Calu3 (cell line): ENCODE results near the gene PCDHB10. TPM values are rescaled to one million over a fixed set of nuclear protein-coding genes. Genes with fewer than 3 reads are reported as not detected.
"Not testable (repeated sequence)": the region's sequence is repeated elsewhere in the genome, so short reads cannot be mapped to it uniquely, and the experiment has no call there.

Experiments used
- BruUV-seq: library from RNA; stranded (reverse); fragments of 400-500 nt; replicated peaks from 2 replicates; lab custom pipeline; 2021; lab: Mats Ljungman, UMichigan
- CTCF ChIA-PET: fragments of 300-600 bp; sonication (Branson Sonifier 250); formaldehyde crosslinking; loops from one replicate; lab custom pipeline; 2022; ENCODE audit warnings: antibody characterized with exemption; lab: Charles Lee
- DNase-seq: peaks from one replicate; pipeline ENCODE4 v3.0.0; 2022
- H3K27ac Mint-ChIP-seq: one replicate; pipeline ENCODE4 v1.8.0; 2022; ENCODE audit warnings: mixed read lengths; ENCODE audit not compliant: unreplicated experiment
- H3K27me3 Mint-ChIP-seq: one replicate; pipeline ENCODE4 v1.8.0; 2022; ENCODE audit warnings: mixed read lengths; ENCODE audit not compliant: unreplicated experiment
- H3K36me3 Mint-ChIP-seq: one replicate; pipeline ENCODE4 v1.8.0; 2022; ENCODE audit warnings: mild to moderate bottlenecking, moderate library complexity, mixed read lengths; ENCODE audit not compliant: insufficient read depth, unreplicated experiment
- H3K4me1 Mint-ChIP-seq: one replicate; pipeline ENCODE4 v1.8.0; 2022; ENCODE audit warnings: mild to moderate bottlenecking, low read depth, mixed read lengths; ENCODE audit not compliant: unreplicated experiment
- H3K4me3 Mint-ChIP-seq: one replicate; pipeline ENCODE4 v1.8.0; 2022; ENCODE audit warnings: mild to moderate bottlenecking, low read depth, moderate library complexity, mixed read lengths; ENCODE audit not compliant: unreplicated experiment
- H3K9me3 Mint-ChIP-seq: one replicate; pipeline ENCODE4 v1.8.0; 2022; ENCODE audit warnings: low read depth, mixed read lengths; ENCODE audit not compliant: unreplicated experiment
- CTCF ChIP-seq: fragments of 200-600 bp; IDR thresholded peaks from one replicate; pipeline ENCODE4 v1.8.0; 2022; ENCODE audit warnings: antibody characterized with exemption; ENCODE audit not compliant: unreplicated experiment
- intact Hi-C: fragments of 100-400 bp; cut with micrococcal nuclease; formaldehyde crosslinking; loops from one replicate; pipeline ENCODE4 v1.10.0; 2022; ENCODE audit not compliant: unreplicated experiment
- total RNA-seq: library from RNA; stranded (reverse); gene quantifications from 2 replicates; pipeline ENCODE4 v1.2.3, GENCODE V29; 2022

PCDHB10 gene
- total RNA-seq, 1 experiment from 2014 or later = 1.0 TPM

- H3K9me3 Mint-ChIP-seq = peaks cover 20% of the 10 kb centered on the region
- H3K36me3 Mint-ChIP-seq, H3K27me3 Mint-ChIP-seq, H3K4me3 Mint-ChIP-seq, CTCF ChIA-PET, H3K4me1 Mint-ChIP-seq, intact Hi-C loops, H3K27ac Mint-ChIP-seq, BruUV-seq, DNase-seq: not testable (repeated sequence)
These were observed 22.4 kb downstream of the PCDHB10 start for GRCh38 chr5:141214583-141214982.

GRCh38 chr5:141215504-141215903 lies 23.4 kb downstream of the PCDHB10 start:
- not testable (repeated sequence) for BruUV-seq
- H3K9me3 Mint-ChIP-seq = peaks cover 27% of the 10 kb centered on the region

GRCh38 chr5:141216035-141216434 lies 23.9 kb downstream of the PCDHB10 start:
- H3K27me3 Mint-ChIP-seq, intact Hi-C loops, H3K27ac Mint-ChIP-seq, DNase-seq, CTCF ChIA-PET, H3K4me3 Mint-ChIP-seq, H3K36me3 Mint-ChIP-seq, H3K4me1 Mint-ChIP-seq, BruUV-seq: not testable (repeated sequence)
- H3K9me3 Mint-ChIP-seq = peaks cover 24% of the 10 kb centered on the region

More at GRCh38 chr5:141215504-141215903, 23.4 kb downstream of the PCDHB10 start:
- H3K36me3 Mint-ChIP-seq, H3K27ac Mint-ChIP-seq, H3K27me3 Mint-ChIP-seq, DNase-seq, H3K4me1 Mint-ChIP-seq, H3K4me3 Mint-ChIP-seq, CTCF ChIA-PET, intact Hi-C loops: not testable (repeated sequence)

- Mint-ChIP-seq H3K36me3 (peaks cover 7% of the 10 kb centered on the region), H3K27me3 (no peaks in the 10 kb centered on the region), H3K4me1 (no peaks in the 10 kb centered on the region), H3K27ac (peak within 1 kb of the TSS; percentile 60), H3K4me3 (peak within 1 kb of the TSS; percentile 75), H3K9me3 (peaks cover 13% of the 10 kb centered on the region)
- intact Hi-C loops = loop anchor here (1.0 to 2.0 kb wide), 4 partner anchors 180 to 341 kb away; partner anchors contain the start of gene PCDHGA9
- TSS peak; percentile 85 for BruUV-seq
- DNase-seq = peak; percentile 66
- TF ChIP-seq CTCF = peak; percentile 63
- CTCF ChIA-PET = interaction anchor here (0.6 to 1.8 kb wide), 23 partner anchors 36 to 396 kb away, joined by 3 to 43 read pairs (median 5); partner anchors contain the start of genes DIAPH1, PCDHB9, PCDHGA9 and PCDHGB3
These were observed 31.1 kb downstream of the PCDHB10 start, which contains the start of gene PCDHB14 for GRCh38 chr5:141223112-141223783. TSS of gene PCDHB14 (plus strand) at chr5:141223343. CDS start at chr5:141223506, 163 bp downstream.

GRCh38 chr5:141224844-141225243 lies 32.7 kb downstream of the PCDHB10 start:
- CTCF ChIA-PET = not testable (repeated sequence)

GRCh38 chr5:141225421-141225820 lies 33.3 kb downstream of the PCDHB10 start:
- H3K27me3 Mint-ChIP-seq, H3K4me1 Mint-ChIP-seq, H3K36me3 Mint-ChIP-seq, H3K27ac Mint-ChIP-seq, H3K4me3 Mint-ChIP-seq, DNase-seq, BruUV-seq, CTCF ChIA-PET, H3K9me3 Mint-ChIP-seq, intact Hi-C loops: not testable (repeated sequence)

More at GRCh38 chr5:141224844-141225243, 32.7 kb downstream of the PCDHB10 start:
- intact Hi-C loops, H3K27ac Mint-ChIP-seq, H3K4me3 Mint-ChIP-seq, H3K36me3 Mint-ChIP-seq, H3K4me1 Mint-ChIP-seq, H3K27me3 Mint-ChIP-seq, BruUV-seq, DNase-seq: not testable (repeated sequence)
- H3K9me3 Mint-ChIP-seq = peaks cover 13% of the 10 kb centered on the region
